Measurements from ENCODE around the gene OR2T33.
"Not testable (repeated sequence)": the region's sequence is repeated elsewhere in the genome, so short reads cannot be mapped to it uniquely, and the experiment has no call there.

OR2T33 gene

GRCh38 chr1:248277876-248278275 lies at the start of gene OR2T33:
OR2T33 (minus strand) TSS chr1:248277976; CDS start chr1:248273814, 4,162 bp downstream.
- no peak for DNase-seq

- no peak for DNase-seq
These were observed 46.7 kb upstream of the OR2T33 start, which contains the start of gene OR2M7 for GRCh38 chr1:248324468-248324867. OR2M7 (minus strand) TSS chr1:248324568; CDS start chr1:248324568, 0 bp downstream.

GRCh38 chr1:248316796-248317195 lies 39.0 kb upstream of the OR2T33 start:
- DNase-seq = no peak

GRCh38 chr1:248306740-248307139 lies 29.0 kb upstream of the OR2T33 start:
- not testable (repeated sequence) for DNase-seq

- DNase-seq = no peak
These were observed 28.3 kb upstream of the OR2T33 start for GRCh38 chr1:248306103-248306502.

GRCh38 chr1:248305672-248306071 lies 27.9 kb upstream of the OR2T33 start:
- DNase-seq = not testable (repeated sequence)

- DNase-seq = no peak
These were observed 25.5 kb upstream of the OR2T33 start, which contains the start of gene OR2T12 for GRCh38 chr1:248303324-248303723. OR2T12 (minus strand) TSS chr1:248303424; CDS start chr1:248295578, 7,846 bp downstream.

GRCh38 chr1:248288391-248288790 lies 10.6 kb upstream of the OR2T33 start:
- no peak for DNase-seq

- not testable (repeated sequence) for DNase-seq
These were observed 4.6 kb downstream of the OR2T33 start for GRCh38 chr1:248273225-248273624.

- no peak for DNase-seq
These were observed 9.6 kb downstream of the OR2T33 start for GRCh38 chr1:248268178-248268577.

GRCh38 chr1:248259309-248259708 lies 18.5 kb downstream of the OR2T33 start:
- not testable (repeated sequence) for DNase-seq

GRCh38 chr1:248243204-248243603 lies 34.6 kb downstream of the OR2T33 start:
- peak; percentile 22 for DNase-seq

- no peak for DNase-seq
These were observed 38.3 kb downstream of the OR2T33 start for GRCh38 chr1:248239478-248239877.

GRCh38 chr1:248231117-248231516 lies 46.7 kb downstream of the OR2T33 start, which contains the start of gene OR2M4:
OR2M4 (plus strand) TSS chr1:248231417; CDS start chr1:248238929, 7,512 bp downstream.
- DNase-seq = no peak

GRCh38 chr1:248229360-248229908 lies 48.3 kb downstream of the OR2T33 start:
- DNase-seq = no peak

GRCh38 chr1:248225537-248225936 lies 52.2 kb downstream of the OR2T33 start:
- DNase-seq = no peak
